OCI-LY7 (cell line): Measurements from ENCODE around the gene GRB10.

Experiments used
- EZH2phosphoT487 ChIP-seq: fragments of 200-600 bp; sonication (generic); IDR thresholded peaks from 2 replicates; pipeline ENCODE4 v1.6.1; 2018; ENCODE audit warnings: low read depth, borderline replicate concordance, mild to moderate bottlenecking, mixed run types, antibody characterized with exemption, low read length, moderate library complexity, mixed read lengths
- TF ChIP-seq, protein P1 (sequence below): fragments of 200-600 bp; sonication (generic); conservative IDR thresholded peaks from 2 replicates; pipeline ENCODE4 v1.5.1; 2014; ENCODE audit warnings: mild to moderate bottlenecking, antibody characterized with exemption, low read length, moderate library complexity, mixed read lengths

DNA sequence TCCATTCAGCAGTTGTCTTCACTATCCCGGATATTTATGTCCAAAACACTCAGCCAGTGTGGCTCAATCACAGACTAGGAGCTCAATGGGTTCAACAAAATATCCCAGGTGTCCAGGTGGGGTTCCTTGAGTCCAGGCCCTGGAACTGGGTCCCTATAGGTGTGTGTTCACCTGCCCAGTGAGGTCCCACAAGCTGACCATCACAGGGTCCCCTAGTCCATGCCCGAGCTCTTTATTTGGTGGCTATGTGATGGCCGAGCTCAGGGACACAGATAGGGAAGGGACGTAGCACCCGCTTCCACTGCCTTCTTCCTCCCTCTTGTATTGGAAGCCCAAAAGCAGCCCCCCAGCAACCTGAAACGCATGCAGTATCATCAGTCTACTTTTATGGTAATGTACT lies 138.6 kb downstream of the GRB10 start:
- TF ChIP-seq, protein P1, sequence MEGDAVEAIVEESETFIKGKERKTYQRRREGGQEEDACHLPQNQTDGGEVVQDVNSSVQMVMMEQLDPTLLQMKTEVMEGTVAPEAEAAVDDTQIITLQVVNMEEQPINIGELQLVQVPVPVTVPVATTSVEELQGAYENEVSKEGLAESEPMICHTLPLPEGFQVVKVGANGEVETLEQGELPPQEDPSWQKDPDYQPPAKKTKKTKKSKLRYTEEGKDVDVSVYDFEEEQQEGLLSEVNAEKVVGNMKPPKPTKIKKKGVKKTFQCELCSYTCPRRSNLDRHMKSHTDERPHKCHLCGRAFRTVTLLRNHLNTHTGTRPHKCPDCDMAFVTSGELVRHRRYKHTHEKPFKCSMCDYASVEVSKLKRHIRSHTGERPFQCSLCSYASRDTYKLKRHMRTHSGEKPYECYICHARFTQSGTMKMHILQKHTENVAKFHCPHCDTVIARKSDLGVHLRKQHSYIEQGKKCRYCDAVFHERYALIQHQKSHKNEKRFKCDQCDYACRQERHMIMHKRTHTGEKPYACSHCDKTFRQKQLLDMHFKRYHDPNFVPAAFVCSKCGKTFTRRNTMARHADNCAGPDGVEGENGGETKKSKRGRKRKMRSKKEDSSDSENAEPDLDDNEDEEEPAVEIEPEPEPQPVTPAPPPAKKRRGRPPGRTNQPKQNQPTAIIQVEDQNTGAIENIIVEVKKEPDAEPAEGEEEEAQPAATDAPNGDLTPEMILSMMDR = no peak
- no peak for TF ChIP-seq EZH2phosphoT487
